Raji (cell line): Measurements from ENCODE around the gene MMP10.

Source experiments
- POLR2A ChIP-seq: IDR thresholded peaks from 2 replicates; pipeline ENCODE4 v1.6.1; 2011; ENCODE audit warnings: low read depth, low read length, control low read depth; ENCODE audit not compliant: insufficient read depth

MMP10 gene

GRCh38 chr11:102780491-102780918 lies at the start of gene MMP10:
Gene MMP10, minus strand, starts transcription at chr11:102780628. Its CDS starts 37 bp downstream, at chr11:102780591.
- TF ChIP-seq POLR2A: no peak

DNA sequence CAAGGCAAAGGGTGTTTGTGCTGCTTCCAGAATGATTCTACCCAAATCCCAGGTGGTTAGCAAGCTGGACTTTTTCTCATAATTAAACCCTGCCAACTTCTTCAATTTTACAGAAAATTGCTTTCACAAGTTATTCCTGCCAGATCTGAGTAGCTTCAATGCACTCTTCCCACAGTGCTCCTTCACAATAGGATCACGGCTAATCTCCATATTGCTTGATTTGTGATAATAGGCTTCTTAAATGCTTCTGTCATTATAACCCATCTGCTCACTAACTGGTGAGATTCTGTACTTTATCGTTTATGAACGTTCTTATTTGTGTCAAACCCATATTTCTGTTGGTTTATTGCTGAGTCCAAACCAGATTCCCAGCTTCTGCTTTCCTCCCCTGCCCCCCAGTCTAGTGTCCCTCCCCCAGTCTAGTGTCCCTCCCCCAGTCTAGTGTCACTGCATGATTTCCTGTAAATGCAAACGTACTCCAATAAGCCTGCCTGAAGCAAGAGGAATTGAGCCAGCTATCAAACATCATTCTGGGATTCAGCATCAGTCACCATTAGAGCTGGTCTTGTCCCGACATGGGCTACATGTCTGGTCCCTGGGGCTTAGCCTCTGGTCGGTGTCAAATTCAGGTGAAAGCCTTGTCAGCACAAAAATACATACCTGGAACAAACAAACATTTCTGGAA lies 49.0 kb upstream of the MMP10 start:
- TF ChIP-seq POLR2A: no peak

DNA sequence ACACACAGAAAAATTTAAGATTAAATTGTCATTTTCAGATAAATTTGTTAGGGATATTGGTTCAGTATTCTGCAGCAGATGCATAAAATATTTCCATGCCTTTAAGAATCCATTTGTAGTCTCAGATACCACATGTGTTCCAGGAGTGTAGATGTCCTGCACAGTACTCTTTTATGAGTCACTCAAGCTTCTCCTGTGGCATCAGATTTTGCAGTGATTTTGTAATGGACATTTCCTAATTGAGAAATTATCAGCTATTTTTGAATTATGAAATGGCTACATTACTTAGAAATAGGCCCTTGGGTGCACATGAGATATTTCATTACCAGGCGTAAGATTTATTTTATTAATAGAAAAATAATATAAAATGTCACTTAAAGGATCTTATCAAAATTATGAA lies 44.1 kb upstream of the MMP10 start:
- TF ChIP-seq POLR2A: no peak

DNA sequence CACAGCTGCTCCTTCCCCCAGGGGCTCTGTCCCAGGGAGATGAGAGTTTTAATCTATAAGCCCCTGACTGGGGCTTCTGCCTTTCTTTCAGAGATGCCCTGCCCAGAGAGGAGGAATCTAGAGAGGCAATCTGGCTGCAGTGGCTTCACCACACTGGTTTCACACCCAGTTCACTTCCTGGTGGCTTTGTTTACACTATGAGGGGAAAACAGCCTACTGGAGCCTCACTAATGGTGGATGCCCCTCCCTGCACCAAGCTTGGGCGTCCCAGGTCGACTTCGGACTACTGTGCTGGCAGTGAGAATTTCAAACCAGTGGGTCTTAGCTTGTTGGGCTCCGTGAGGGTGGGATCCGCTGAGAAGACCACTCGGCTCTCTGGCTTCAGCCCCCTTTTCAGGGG lies 39.1 kb upstream of the MMP10 start:
- TF ChIP-seq POLR2A: no peak

DNA sequence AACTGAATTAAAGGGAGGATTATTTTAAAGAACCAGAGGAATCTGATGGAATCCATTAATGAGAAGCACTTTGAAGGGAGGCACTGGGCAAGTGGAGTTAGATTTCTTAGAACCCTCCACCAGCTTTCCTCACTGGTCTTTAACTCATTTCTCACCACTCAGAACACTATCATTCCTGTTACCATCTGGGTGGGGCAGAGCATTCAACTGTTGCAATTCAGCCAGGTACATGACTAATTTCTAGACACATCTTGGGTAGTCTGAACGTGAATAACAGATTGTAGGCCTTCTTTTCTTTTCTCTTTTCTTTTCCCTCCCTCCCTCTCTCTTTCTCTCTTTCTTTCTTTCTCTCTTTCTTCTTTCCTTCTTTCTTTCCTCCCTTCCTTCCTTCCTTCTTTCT lies 33.1 kb upstream of the MMP10 start:
- no peak for TF ChIP-seq POLR2A

DNA sequence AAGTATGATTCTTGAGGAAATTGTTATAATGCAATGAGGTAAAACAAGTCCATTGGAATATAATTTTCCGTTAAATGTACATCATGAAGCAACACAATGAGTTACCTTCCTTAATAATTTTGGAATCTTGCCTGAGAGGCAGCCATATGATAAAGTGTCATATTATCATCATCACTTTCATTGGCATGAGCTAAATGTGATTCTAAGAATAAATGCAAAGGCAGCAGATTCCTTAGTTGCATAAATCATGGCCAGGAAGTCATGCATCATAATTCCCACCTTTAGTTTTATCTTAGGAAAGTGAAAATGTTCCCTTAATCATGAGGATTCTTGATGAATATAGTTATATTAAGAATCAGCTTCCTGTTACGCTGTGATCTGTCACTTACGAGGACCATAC lies 31.8 kb upstream of the MMP10 start:
- no peak for TF ChIP-seq POLR2A

- no peak for TF ChIP-seq POLR2A
Measured at GRCh38 chr11:102810950-102811660, 30.7 kb upstream of the MMP10 start.

DNA sequence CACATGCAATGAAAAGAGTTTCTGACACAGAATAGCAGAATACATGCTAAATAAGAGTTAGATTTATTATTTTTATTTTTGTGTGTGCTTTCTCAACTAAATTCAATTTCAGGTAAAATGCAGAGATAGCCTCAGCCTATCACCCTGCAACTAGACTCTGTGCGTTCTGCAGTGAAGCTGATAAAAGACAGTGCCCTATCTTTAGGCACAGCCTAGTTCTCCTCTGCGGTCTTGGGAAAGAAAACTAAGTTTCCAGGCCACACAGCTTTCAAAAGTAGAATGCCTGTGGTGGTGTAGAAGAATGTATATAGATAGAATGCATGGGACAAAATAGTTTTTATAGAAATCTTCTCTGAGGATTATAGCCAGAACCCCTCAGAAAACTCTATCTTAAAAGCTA lies 29.5 kb upstream of the MMP10 start:
- no peak for TF ChIP-seq POLR2A

- TF ChIP-seq POLR2A: no peak
Measured at GRCh38 chr11:102807921-102808320, 27.5 kb upstream of the MMP10 start.

DNA sequence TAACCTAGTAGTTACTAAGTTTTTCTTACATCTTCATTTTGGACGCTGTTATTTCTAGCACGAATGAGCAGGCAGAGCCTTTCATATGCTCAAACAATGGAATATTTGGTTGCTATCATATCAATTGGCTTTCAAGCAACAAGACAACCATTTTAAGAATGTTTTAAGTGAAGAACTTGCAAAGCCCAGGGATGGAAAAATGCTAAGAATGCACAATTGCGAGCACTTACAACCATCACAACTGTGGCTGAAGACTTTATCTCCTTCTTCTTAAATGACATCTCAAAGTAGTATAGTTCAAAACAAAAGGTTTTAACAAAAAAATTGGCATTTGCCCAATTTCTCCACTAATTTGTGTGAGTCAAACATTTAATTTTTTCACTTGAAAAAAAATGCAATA lies 25.9 kb upstream of the MMP10 start:
- TF ChIP-seq POLR2A: no peak

DNA sequence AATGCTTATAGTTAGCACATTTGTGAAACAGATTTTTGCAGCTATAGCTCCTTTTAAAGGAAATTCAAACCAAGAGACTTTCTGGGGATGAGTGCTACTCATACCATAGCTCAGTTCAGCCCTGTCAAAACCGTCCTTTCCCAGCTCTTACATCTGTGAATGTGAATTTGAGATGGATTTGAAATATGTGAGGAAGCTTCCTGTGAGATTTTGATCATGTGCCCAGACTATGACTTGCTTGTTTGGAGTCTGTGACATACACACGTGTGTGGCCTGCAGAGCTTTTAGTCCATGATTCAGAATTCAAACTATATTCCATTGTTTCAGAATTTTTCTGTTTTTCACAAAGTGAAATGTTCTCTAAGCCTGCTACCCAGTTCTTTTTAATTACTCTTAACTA lies 21.9 kb upstream of the MMP10 start:
- TF ChIP-seq POLR2A: no peak

DNA sequence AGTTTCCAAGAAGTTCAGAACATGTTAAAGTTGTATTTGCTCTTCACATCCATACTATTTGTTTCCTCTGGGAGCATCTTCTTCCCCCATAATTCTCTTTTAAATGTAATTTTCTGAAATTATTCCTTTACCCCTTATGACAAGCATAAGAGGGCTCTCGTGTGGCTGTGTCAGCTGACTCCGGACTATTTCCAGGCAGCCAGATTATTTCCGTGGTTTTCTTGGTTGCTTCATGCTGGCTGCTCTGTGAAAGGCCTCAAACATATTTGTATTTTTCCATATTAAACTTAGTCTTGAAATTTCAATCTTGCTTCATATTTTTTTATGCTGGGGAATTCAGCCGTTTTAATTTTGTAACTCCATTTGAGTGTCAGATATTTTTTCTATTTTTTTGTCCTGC lies 20.3 kb upstream of the MMP10 start:
- no peak for TF ChIP-seq POLR2A

DNA sequence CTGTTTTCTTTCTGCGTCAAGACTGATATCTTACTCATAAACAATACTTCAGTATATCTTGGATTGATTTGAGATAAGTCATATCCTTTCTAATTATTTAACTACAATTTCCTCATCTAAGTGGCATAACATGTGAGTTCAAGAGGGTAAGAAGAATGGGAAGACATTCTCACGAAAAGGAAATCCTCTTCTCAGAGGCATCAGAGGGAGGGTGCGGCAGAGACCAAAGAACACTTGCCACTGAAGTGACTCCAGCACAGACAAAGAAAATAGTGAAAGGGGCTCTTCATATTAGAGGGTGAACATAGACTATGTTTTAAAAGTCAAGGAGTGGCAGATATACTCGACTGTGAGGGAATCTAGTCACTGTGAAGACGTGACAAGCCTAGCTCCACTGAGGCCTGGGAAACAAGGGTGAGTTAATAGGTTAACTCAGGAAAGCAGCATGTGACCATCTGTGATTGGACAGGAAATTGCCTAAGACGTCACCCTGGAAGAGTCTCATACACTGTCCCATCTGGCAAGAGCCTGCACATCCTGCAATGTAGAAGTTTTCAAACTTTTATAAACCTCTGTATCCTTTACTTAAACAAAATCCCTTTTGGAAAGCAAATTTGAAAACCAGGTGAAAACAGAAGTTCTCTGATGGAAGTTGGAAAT lies 19.4 kb upstream of the MMP10 start:
- no peak for TF ChIP-seq POLR2A

GRCh38 chr11:102798012-102798746 lies 17.8 kb upstream of the MMP10 start, which contains the start of gene MMP1:
Gene MMP1, minus strand, starts transcription at chr11:102798160. Its CDS starts 68 bp downstream, at chr11:102798092.
- no peak for TF ChIP-seq POLR2A

DNA sequence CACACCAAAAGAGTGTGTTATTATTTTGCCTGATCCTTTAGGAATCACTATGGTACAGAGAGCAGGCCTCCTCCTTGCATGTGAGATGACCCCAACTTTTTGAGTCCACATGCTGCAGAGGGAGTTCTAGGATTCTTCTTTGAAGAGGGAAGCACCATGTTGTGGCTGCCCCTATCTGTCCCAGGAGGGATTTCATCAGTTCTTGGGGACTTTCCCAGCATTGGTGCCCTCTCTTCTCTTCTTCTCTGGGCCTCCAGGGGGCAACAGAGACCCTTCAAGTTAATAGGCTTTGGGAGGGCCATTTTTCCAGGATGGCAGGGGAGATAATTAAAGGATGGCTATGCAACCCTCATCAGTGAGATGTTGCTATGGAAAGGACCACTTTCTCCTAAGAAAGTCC lies 14.0 kb upstream of the MMP10 start:
- no peak for TF ChIP-seq POLR2A
